OCI-LY1 (cell line): ENCODE results near the gene STRIP1.
A peak's percentile ranks its signal among the peaks of the same experiment; 100 is the strongest.

Experiments used
- H2AFZ ChIP-seq: fragments of 200-600 bp; sonication (generic), shearing (Covaris generic); 2 replicates; pipeline ENCODE4 v1.6.0; 2014; ENCODE audit warnings: antibody characterized with exemption, mild to moderate bottlenecking, low read length
- H3F3A ChIP-seq: fragments of 200-600 bp; sonication (generic), shearing (Covaris generic); 2 replicates; pipeline ENCODE4 v1.6.0; 2014; ENCODE audit warnings: mild to moderate bottlenecking, antibody characterized with exemption, low read length, moderate library complexity; ENCODE audit not compliant: insufficient read depth
- H3K27ac ChIP-seq: fragments of 200-600 bp; sonication (generic); 2 replicates; pipeline ENCODE4 v1.5.1; 2014; ENCODE audit warnings: low read length, mixed run types, mild to moderate bottlenecking, low read depth; ENCODE audit not compliant: poor library complexity, severe bottlenecking
- H3K27me3 ChIP-seq: fragments of 200-600 bp; sonication (generic); 2 replicates; pipeline ENCODE4 v1.6.0; 2014; ENCODE audit warnings: antibody characterized with exemption, mild to moderate bottlenecking, low read length, moderate library complexity; ENCODE audit not compliant: insufficient read depth
- H3K36me3 ChIP-seq: fragments of 200-600 bp; sonication (generic); 2 replicates; pipeline ENCODE4 v1.6.1; 2014; ENCODE audit warnings: mild to moderate bottlenecking, antibody characterized with exemption, low read length, moderate library complexity, mixed read lengths; ENCODE audit not compliant: insufficient read depth
- H3K4me1 ChIP-seq: fragments of 200-600 bp; sonication (generic); 2 replicates; pipeline ENCODE4 v1.5.1; 2014; ENCODE audit warnings: mild to moderate bottlenecking, low read length, moderate library complexity; ENCODE audit not compliant: insufficient read depth, severe bottlenecking
- H3K4me2 ChIP-seq: fragments of 200-600 bp; sonication (generic), shearing (Covaris generic); 2 replicates; pipeline ENCODE4 v1.6.1; 2014; ENCODE audit warnings: low read length
- H3K4me3 ChIP-seq: fragments of 200-600 bp; sonication (generic); 2 replicates; pipeline ENCODE4 v1.5.1; 2014; ENCODE audit warnings: low read length, low read depth, mild to moderate bottlenecking, mixed read lengths; ENCODE audit not compliant: poor library complexity, severe bottlenecking
- H3K79me2 ChIP-seq: fragments of 200-600 bp; shearing (Covaris generic); 2 replicates; pipeline ENCODE4 v1.6.1; 2016; ENCODE audit warnings: mixed run types, low read length, mixed read lengths; ENCODE audit not compliant: insufficient read depth
- H3K9ac ChIP-seq: fragments of 200-600 bp; sonication (generic), shearing (Covaris generic); 2 replicates; pipeline ENCODE4 v1.6.1; 2014; ENCODE audit warnings: mild to moderate bottlenecking, low read length, mixed read lengths
- H3K9me2 ChIP-seq: fragments of 200-600 bp; sonication (generic), shearing (Covaris generic); 2 replicates; pipeline ENCODE4 v1.6.1; 2014; ENCODE audit warnings: low read depth, mild to moderate bottlenecking, low read length, mixed read lengths
- H3K9me3 ChIP-seq: fragments of 200-600 bp; shearing (Covaris generic); 2 replicates; pipeline ENCODE4 v1.6.1; 2014; ENCODE audit warnings: low read length, mixed read lengths
- H4K20me1 ChIP-seq: fragments of 200-600 bp; sonication (generic), shearing (Covaris generic); 2 replicates; pipeline ENCODE4 v1.6.0; 2016; ENCODE audit warnings: mild to moderate bottlenecking, low read length; ENCODE audit not compliant: insufficient read depth
- EZH2 ChIP-seq: fragments of 200-600 bp; sonication (generic), shearing (Covaris generic); IDR thresholded peaks from 2 replicates; pipeline ENCODE4 v1.8.0; 2017; ENCODE audit warnings: borderline replicate concordance, mixed run types, mild to moderate bottlenecking, antibody characterized with exemption, low read length, moderate library complexity, mixed read lengths
- TF ChIP-seq, protein P1 (sequence below): fragments of 200-600 bp; sonication (generic), shearing (Covaris generic); IDR thresholded peaks from 2 replicates; pipeline ENCODE4 v1.5.1; 2017; ENCODE audit warnings: mild to moderate bottlenecking, antibody characterized with exemption, low read length, moderate library complexity, mixed read lengths

Gene STRIP1

DNA sequence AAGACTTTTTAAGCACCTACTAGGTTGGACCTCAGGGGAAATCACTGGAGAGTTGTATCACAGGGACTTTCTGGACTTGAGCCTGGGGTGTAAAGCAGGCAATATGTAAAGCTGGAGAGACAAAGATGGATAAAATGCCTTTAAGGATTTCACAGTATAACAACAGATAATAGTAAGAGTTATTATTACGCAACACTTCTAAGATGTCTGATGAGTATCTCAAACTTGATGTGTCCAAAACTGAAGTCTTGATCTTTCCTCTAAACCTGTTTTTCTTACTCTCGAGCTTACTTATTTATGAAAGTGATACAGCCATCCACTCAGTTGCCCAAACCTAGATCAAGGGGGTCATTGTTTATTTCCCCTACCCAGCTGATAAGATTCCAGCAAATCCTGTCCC lies 2.1 kb upstream of the STRIP1 start:
- Histone ChIP-seq H3K9me2 (no peaks in the 10 kb centered on the region), H3K27me3 (no peaks in the 10 kb centered on the region), H3K9ac (no peak overlapping the region), H3K79me2 (peaks cover 8% of the 10 kb centered on the region), H3K9me3 (no peaks in the 10 kb centered on the region), H3K36me3 (peaks cover 4% of the 10 kb centered on the region; the same call in 1 of the 2 replicates), H2AFZ (no peak overlapping the region), H3K4me3 (no peak overlapping the region), H3K4me2 (no peak overlapping the region), H3F3A (no peaks in the 10 kb centered on the region), H3K27ac (no peak overlapping the region), H3K4me1 (peaks cover 49% of the 10 kb centered on the region), H4K20me1 (no peaks in the 10 kb centered on the region)
- TF ChIP-seq, protein P1, sequence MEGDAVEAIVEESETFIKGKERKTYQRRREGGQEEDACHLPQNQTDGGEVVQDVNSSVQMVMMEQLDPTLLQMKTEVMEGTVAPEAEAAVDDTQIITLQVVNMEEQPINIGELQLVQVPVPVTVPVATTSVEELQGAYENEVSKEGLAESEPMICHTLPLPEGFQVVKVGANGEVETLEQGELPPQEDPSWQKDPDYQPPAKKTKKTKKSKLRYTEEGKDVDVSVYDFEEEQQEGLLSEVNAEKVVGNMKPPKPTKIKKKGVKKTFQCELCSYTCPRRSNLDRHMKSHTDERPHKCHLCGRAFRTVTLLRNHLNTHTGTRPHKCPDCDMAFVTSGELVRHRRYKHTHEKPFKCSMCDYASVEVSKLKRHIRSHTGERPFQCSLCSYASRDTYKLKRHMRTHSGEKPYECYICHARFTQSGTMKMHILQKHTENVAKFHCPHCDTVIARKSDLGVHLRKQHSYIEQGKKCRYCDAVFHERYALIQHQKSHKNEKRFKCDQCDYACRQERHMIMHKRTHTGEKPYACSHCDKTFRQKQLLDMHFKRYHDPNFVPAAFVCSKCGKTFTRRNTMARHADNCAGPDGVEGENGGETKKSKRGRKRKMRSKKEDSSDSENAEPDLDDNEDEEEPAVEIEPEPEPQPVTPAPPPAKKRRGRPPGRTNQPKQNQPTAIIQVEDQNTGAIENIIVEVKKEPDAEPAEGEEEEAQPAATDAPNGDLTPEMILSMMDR = no peak
- TF ChIP-seq EZH2 = no peak

DNA sequence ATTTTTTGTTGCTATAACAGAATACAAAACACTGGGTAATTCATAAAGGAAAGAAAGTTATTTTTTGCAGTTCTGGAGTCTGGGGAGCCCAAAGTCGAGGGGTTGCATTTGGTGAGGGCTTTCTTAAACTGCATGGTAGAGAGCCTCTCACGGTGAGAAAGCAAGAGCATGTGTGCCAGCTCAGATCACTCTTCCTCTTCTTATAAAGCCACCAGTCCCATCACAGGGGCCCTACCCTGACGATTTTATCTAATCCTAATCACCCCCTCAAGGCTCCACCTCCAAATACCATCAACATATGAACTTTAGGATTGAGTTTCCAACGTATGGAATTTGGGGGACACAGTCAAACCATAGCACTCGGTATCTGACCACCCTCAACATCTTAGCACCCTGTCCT lies 1.0 kb upstream of the STRIP1 start:
- Histone ChIP-seq H3K36me3 (peaks cover 13% of the 10 kb centered on the region; the same call in 1 of the 2 replicates), H3K9ac (peak overlapping the region; percentile 40; the same call in 1 of the 2 replicates)

DNA sequence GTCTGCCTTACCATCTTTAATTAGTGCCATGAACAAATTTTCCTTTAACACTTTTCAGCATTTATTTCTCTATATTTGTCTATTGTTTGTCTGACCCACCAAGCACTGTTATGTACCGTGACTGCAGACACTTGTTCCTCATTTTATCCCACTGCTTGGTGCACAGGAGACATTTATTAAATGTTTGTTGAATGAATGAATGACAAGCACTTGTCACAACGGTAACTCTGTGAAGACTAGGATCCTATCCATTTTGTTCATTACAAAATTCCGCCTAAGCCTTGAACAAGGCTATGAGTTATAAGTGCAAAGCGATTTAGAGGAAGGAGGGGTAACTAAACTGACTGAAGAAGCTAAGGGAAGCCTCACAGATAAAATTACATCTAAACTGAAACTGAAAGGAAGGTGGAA lies 379 bp upstream of the STRIP1 start:
- Histone ChIP-seq H3K4me1 (peaks cover 49% of the 10 kb centered on the region), H3K79me2 (peaks cover 8% of the 10 kb centered on the region), H2AFZ (no peak overlapping the region), H3K9me2 (no peaks in the 10 kb centered on the region), H3F3A (no peaks in the 10 kb centered on the region), H3K9ac (peak overlapping the region; percentile 40), H3K27me3 (no peaks in the 10 kb centered on the region), H3K27ac (peak overlapping the region; percentile 35), H4K20me1 (no peaks in the 10 kb centered on the region), H3K9me3 (no peaks in the 10 kb centered on the region), H3K36me3 (peaks cover 19% of the 10 kb centered on the region; the same call in 1 of the 2 replicates), H3K4me3 (peak overlapping the region; percentile 79), H3K4me2 (peak overlapping the region; percentile 67)
- TF ChIP-seq EZH2 = no peak
- TF ChIP-seq, protein P1 = no peak

More for the DNA sequence above, 1.0 kb upstream of the STRIP1 start:
- Histone ChIP-seq H3K4me1 (peaks cover 49% of the 10 kb centered on the region), H3F3A (no peaks in the 10 kb centered on the region), H3K9me2 (no peaks in the 10 kb centered on the region), H3K79me2 (peaks cover 8% of the 10 kb centered on the region), H3K4me3 (peak overlapping the region; percentile 79), H2AFZ (peak overlapping the region; percentile 11), H3K27ac (peak overlapping the region; percentile 35), H3K9me3 (no peaks in the 10 kb centered on the region), H3K27me3 (no peaks in the 10 kb centered on the region), H3K4me2 (peak overlapping the region; percentile 67; the same call in 1 of the 2 replicates), H4K20me1 (no peaks in the 10 kb centered on the region)
- no peak for TF ChIP-seq EZH2
- TF ChIP-seq, protein P1 = no peak
